HG03045 (cell line): ENCODE results near the gene DENND6B.

Experiments used
- ATAC-seq: cut with Tn5 transposase; IDR thresholded peaks from one replicate; pipeline ENCODE4 v1.9.1; 2021; ENCODE audit warnings: mild to moderate bottlenecking, moderate library complexity; ENCODE audit not compliant: unreplicated experiment

The DENND6B gene

GRCh38 chr22:50289151-50289941 is 37.5 kb downstream of the DENND6B start:
- no peak for ATAC-seq

DNA sequence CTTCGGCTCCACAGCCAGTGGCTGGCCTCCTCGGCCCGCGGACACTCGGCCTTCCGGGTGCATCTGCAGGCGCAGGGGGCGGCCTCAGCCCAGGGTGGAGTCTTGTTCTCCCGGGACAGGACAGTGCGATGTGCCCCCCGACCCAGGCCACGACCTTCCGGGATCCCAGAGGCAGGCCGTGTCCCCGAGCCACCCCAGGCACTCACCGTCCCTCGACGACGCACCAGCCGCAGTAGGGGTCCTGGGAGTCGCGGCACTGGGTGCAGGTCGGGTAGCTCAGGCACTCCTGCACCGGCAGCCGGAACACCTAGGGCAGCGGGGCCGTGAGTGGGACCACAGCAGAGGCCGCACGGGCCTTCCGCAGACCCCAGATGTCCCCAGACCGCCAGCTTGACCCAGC is 39.1 kb downstream of the DENND6B start:
- no peak for ATAC-seq

DNA sequence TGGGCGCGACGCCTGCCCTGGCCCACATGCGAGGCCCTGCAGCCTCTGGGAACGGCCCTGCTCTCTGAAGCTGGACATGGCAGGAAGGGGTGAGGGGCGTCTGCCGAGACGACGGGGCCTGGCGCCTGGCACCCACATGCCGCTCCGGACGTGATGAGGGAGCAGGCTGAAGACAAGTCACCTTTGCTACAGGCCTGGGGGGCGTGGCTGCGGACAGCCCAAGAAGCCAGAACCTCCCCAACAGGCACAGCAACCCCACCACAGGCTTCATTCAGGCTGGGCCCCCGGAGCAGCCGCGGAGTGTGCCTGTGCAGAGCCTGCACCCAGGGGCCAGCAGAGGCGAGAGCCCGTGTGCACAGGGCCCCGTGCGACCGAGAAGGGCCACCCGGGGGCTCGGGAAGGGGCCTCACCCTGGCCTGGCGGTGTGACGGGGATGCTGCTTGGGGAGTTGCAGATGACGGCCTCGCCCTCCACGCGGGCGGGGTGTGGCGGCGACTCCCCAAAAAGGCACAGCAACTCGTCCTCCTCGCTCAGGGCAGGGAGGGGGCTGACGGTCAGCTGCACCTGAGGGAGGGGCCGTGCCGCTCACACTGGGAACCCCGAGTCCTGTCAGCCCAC is 40.0 kb downstream of the DENND6B start:
- no peak for ATAC-seq

GRCh38 chr22:50286275-50286674 is 40.5 kb downstream of the DENND6B start:
- ATAC-seq = no peak

- ATAC-seq = no peak
These were observed 41.1 kb downstream of the DENND6B start for GRCh38 chr22:50285568-50286229.

DNA sequence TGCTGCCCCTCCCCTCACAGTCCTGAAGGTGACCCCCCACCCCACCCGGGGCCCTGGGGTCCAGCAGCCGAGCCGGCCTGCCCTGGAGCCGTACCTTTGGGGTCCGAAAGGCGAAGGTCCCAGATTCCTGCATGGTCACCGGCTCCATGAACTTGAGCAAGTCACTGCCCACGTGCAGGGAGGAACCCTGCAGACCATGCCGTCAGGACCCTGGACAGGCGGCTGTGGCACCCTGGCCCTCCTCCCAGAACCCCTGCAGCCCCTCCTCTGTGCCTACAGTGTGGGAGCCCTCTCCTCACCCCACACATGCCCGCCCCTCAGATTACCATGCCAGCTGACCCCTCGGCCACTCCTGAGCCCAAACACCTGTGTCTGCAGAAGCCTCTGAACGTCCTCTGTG is 42.3 kb downstream of the DENND6B start:
- no peak for ATAC-seq

GRCh38 chr22:50283821-50284220 is 43.0 kb downstream of the DENND6B start:
- ATAC-seq = no peak

GRCh38 chr22:50282361-50283155 is 44.3 kb downstream of the DENND6B start:
- ATAC-seq = no peak

GRCh38 chr22:50281957-50282356 is 44.9 kb downstream of the DENND6B start:
- no peak for ATAC-seq

- no peak for ATAC-seq
These were observed 45.4 kb downstream of the DENND6B start for GRCh38 chr22:50281384-50281760.

DNA sequence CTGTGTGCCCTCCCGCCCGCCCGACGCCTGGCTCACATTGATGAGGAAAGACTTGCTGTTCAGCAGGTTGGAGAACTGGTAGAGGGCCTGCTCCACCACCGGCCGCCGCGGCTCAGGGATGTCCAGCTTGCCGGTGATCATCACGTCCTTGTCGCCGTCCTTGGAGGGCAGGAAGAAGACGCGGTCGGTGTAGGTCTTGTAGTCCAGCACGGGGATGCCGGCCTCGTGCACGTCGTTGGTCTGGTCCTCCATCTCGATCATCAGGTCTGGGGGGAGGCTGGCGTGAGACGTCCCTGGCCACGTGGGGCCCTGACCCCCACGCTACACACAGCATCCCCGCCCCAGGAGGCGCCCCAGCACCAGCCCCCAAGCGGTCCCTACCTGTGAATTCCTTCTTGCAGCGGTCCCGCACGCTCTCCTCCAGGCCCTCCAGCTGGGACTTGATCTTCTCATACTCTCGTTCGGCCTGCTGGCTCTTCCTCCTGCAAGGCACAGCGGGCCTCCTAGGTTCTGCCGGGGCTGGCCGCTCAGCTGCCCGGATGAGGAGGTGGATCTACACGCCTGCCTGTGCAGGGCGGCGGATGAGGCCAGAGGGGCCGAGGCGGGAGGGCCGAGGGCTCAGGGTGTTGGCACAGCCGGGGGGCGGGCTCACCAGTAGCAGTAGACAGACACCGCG is 46.0 kb downstream of the DENND6B start:
- ATAC-seq = no peak

DNA sequence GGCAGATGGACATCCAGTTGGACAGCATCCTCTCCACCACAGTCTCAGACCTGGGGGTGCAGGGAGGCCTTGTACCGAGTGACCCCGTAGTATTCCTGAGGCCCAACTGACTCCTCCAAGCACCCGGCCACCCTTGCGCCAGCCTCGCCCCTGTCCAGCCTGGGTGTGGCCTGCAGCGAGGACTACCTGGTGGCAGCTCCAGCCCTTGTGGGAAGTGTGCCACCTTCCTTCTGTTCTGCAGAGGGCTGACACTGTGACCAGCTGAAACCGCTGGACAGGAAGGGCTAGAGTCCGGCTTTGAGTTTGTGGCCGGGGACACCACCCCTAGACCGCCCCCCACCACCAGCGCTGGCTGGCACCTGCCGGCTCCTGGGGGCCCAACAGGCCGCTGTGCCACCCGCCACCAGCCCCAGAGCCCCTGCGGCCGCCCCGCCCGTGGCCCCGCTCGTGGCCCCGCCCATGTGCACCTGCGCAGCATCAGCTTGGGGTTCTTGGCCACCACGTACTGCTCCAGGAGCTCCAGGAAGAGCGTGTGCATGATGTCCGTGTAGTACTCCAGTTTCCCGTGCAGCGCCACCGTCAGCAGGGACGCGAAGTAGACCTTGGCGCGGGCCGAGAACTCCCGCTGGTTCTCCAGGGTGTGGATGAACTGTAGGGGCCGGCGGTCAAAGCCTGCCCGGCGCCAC is 46.6 kb downstream of the DENND6B start:
- no peak for ATAC-seq

GRCh38 chr22:50278956-50279619 is 47.7 kb downstream of the DENND6B start:
- no peak for ATAC-seq

DNA sequence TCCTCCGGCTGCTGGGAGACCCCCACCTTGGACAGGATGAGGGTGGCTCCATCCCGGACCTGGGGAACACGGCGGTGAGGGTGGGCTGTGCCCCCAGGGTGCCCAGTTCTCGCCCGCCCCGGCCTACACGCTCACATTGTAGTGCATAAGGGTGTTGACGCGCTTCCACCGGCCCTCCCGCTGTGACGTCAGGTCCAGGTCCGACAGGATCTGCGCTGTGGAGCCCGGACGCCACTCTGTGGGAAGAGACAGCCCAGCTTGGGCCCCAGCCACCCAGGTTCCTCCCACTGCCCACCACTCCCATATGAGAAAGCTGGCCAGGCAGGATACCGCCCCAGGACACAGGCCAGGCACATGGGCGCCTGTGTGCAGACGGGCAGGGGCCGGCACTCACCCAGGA is 48.4 kb downstream of the DENND6B start:
- no peak for ATAC-seq

GRCh38 chr22:50277761-50278160 is 49.1 kb downstream of the DENND6B start:
- no peak for ATAC-seq

- peak; percentile 56 for ATAC-seq
These were observed 50.7 kb downstream of the DENND6B start for GRCh38 chr22:50276143-50276542.

DNA sequence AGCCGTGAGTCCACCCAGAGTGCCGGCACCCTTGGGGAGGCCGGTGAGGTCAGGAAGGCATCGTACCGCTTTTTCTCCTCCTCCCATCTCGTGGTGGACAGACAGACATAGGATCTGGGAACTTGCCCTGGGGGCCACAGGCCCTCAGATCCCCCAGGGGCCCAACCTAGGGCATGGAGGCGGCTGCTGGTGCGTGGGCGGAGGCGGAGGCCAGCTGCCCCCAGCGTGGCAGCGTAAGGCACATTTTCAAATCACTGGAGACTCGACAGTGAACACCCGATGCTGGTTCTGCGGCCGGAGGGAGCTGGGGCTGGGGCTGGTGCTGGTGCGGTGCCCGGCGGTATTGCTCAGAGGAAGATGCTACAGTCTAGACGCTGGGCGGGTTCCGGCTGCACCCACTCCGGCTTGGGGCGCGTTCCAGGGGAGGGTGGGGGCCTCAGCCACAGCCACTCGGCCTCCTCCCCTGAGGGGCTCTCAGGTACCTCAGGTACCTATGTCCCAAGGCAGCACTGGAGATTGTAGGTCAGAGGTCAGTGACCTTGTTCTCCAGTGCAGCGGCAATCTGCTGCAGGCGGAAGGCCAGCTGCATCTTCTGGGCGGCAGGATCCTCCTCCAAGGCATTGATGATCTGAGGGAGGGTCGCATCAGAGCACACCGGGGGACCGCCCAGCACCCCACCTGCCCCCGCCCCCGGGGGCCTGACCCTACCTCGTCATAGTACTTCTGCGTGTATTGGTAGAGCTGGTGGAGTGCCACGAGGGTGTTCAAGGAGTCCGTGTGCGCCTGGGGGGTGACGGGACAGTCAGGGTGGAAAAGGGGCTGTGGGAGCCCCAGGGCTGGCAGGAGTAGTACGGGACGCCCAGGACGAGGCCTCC is 51.4 kb downstream of the DENND6B start:
- ATAC-seq = no peak

GRCh38 chr22:50274771-50275170 is 52.0 kb downstream of the DENND6B start:
- no peak for ATAC-seq

GRCh38 chr22:50274311-50274710 is 52.5 kb downstream of the DENND6B start:
- no peak for ATAC-seq
